Suppressor macrophage (primary cell): Measurements from ENCODE around the gene CRTC3.
A peak's percentile ranks its signal among the peaks of the same experiment; 100 is the strongest.
"Not testable (repeated sequence)": the region's sequence is repeated elsewhere in the genome, so short reads cannot be mapped to it uniquely, and the experiment has no call there.

ENCODE experiments used
- DNase-seq, 4 experiments: peaks; one replicate each; pipeline ENCODE4 v3.0.0-alpha.2; 2020 to 2022

Gene CRTC3

GRCh38 chr15:90520365-90520764 lies 9.4 kb upstream of the CRTC3 start:
- DNase-seq = no peak

GRCh38 chr15:90523373-90523772 lies 6.3 kb upstream of the CRTC3 start:
- DNase-seq = no peak

- not testable (repeated sequence) for DNase-seq
Measured at GRCh38 chr15:90524018-90524803, 5.5 kb upstream of the CRTC3 start.

GRCh38 chr15:90529011-90529370 lies 732 bp upstream of the CRTC3 start:
- DNase-seq = no peak

- DNase-seq = peak; percentile 43 to 76 (median 57)
Measured at GRCh38 chr15:90530250-90531051, 728 bp downstream of the CRTC3 start.

GRCh38 chr15:90531147-90531546 lies 1.4 kb downstream of the CRTC3 start:
- no peak for DNase-seq

- DNase-seq = peak in 1 of 4 experiments; percentile 12
Measured at GRCh38 chr15:90535254-90535653, 5.5 kb downstream of the CRTC3 start.

- DNase-seq = no peak
Measured at GRCh38 chr15:90539789-90540188, 10.1 kb downstream of the CRTC3 start.

- DNase-seq = no peak
Measured at GRCh38 chr15:90540768-90541167, 11.0 kb downstream of the CRTC3 start.

- peak in 1 of 4 experiments; percentile 18 for DNase-seq
Measured at GRCh38 chr15:90545095-90545494, 15.4 kb downstream of the CRTC3 start.

GRCh38 chr15:90547540-90547939 lies 17.8 kb downstream of the CRTC3 start:
- peak in 3 of 4 experiments; percentile 35 to 47 (median 37) for DNase-seq

GRCh38 chr15:90550919-90551318 lies 21.2 kb downstream of the CRTC3 start:
- DNase-seq = peak in 3 of 4 experiments; percentile 39 to 72 (median 46)

GRCh38 chr15:90552162-90552928 lies 22.6 kb downstream of the CRTC3 start:
- DNase-seq = no peak

- no peak for DNase-seq
Measured at GRCh38 chr15:90552929-90553211, 23.1 kb downstream of the CRTC3 start.

GRCh38 chr15:90553248-90553745 lies 23.6 kb downstream of the CRTC3 start:
- DNase-seq = peak in 3 of 4 experiments; percentile 47 to 53 (median 51)

GRCh38 chr15:90557186-90558084 lies 27.7 kb downstream of the CRTC3 start:
- peak in 1 of 4 experiments; percentile 16 for DNase-seq

- peak; percentile 54 to 71 (median 68) for DNase-seq
Measured at GRCh38 chr15:90558171-90558573, 28.4 kb downstream of the CRTC3 start.

- DNase-seq = no peak
Measured at GRCh38 chr15:90559119-90559518, 29.4 kb downstream of the CRTC3 start.

- DNase-seq = no peak
Measured at GRCh38 chr15:90560229-90560776, 30.6 kb downstream of the CRTC3 start.

GRCh38 chr15:90561344-90562244 lies 31.9 kb downstream of the CRTC3 start:
- DNase-seq = peak; percentile 33 to 62 (median 49)
